Measurements from ENCODE around the gene CTRB1.
"Not testable (repeated sequence)": the region's sequence is repeated elsewhere in the genome, so short reads cannot be mapped to it uniquely, and the experiment has no call there.

CTRB1 gene

GRCh38 chr16:75217389-75217851 lies 1.4 kb upstream of the CTRB1 start:
- Histone ChIP-seq H3K4me3 (ENCODE audit: low read depth in 1 of 2, low read length in 2 of 2) (no peak overlapping the region), H3K9me3 (ENCODE audit: control insufficient read depth in 1 of 2, low read length in 2 of 2) (no peaks in the 10 kb centered on the region), H3K4me1 (ENCODE audit: control insufficient read depth in 1 of 2, insufficient read depth in 2 of 2, low read length in 2 of 2) (no peaks in the 10 kb centered on the region), H3K27ac (ENCODE audit: low read length) (no peak overlapping the region), H3K27me3 (ENCODE audit: low read depth, low read length) (no peaks in the 10 kb centered on the region), H3K36me3 (ENCODE audit: control insufficient read depth in 1 of 2, insufficient read depth in 2 of 2, low read length in 2 of 2) (no peaks in the 10 kb centered on the region)

- no peak overlapping the region for H3K4me3 ChIP-seq (ENCODE audit: low read depth in 1 of 2, low read length in 2 of 2)
- no peaks in the 10 kb centered on the region for H3K4me1 ChIP-seq (ENCODE audit: control insufficient read depth in 1 of 2, insufficient read depth in 2 of 2, low read length in 2 of 2)
- no peaks in the 10 kb centered on the region for H3K36me3 ChIP-seq (ENCODE audit: control insufficient read depth in 1 of 2, insufficient read depth in 2 of 2, low read length in 2 of 2)
- no peaks in the 10 kb centered on the region for H3K9me3 ChIP-seq (ENCODE audit: control insufficient read depth in 1 of 2, low read length in 2 of 2)
- H3K27me3 ChIP-seq (ENCODE audit: low read depth, low read length), result no peaks in the 10 kb centered on the region
- no peak overlapping the region for H3K27ac ChIP-seq (ENCODE audit: low read length)
These were observed 300 bp downstream of the CTRB1 start for GRCh38 chr16:75219088-75219487.

- no peak overlapping the region for H3K4me3 ChIP-seq (ENCODE audit: low read depth in 1 of 2, low read length in 2 of 2)
These were observed 1.1 kb downstream of the CTRB1 start for GRCh38 chr16:75219838-75220237.

GRCh38 chr16:75222271-75222783 lies 3.5 kb downstream of the CTRB1 start:
- H3K27me3 ChIP-seq (ENCODE audit: low read depth, low read length), result no peaks in the 10 kb centered on the region
- H3K36me3 ChIP-seq (ENCODE audit: control insufficient read depth in 1 of 2, insufficient read depth in 2 of 2, low read length in 2 of 2), result no peaks in the 10 kb centered on the region
- H3K4me3 ChIP-seq (ENCODE audit: low read depth in 1 of 2, low read length in 2 of 2), result no peak overlapping the region
- H3K27ac ChIP-seq (ENCODE audit: low read length), result no peak overlapping the region
- no peaks in the 10 kb centered on the region for H3K4me1 ChIP-seq (ENCODE audit: control insufficient read depth in 1 of 2, insufficient read depth in 2 of 2, low read length in 2 of 2)
- H3K9me3 ChIP-seq (ENCODE audit: control insufficient read depth in 1 of 2, low read length in 2 of 2), result no peaks in the 10 kb centered on the region

More at GRCh38 chr16:75219838-75220237, 1.1 kb downstream of the CTRB1 start:
- no peaks in the 10 kb centered on the region for H3K9me3 ChIP-seq (ENCODE audit: control insufficient read depth in 1 of 2, low read length in 2 of 2)
- H3K4me1 ChIP-seq (ENCODE audit: control insufficient read depth in 1 of 2, insufficient read depth in 2 of 2, low read length in 2 of 2), result no peaks in the 10 kb centered on the region
- no peaks in the 10 kb centered on the region for H3K36me3 ChIP-seq (ENCODE audit: control insufficient read depth in 1 of 2, insufficient read depth in 2 of 2, low read length in 2 of 2)
- no peak overlapping the region for H3K27ac ChIP-seq (ENCODE audit: low read length)
- no peaks in the 10 kb centered on the region for H3K27me3 ChIP-seq (ENCODE audit: low read depth, low read length)

- not testable (repeated sequence) for H3K9me3 ChIP-seq (ENCODE audit: control insufficient read depth in 1 of 2, low read length in 2 of 2); H3K4me1 ChIP-seq (ENCODE audit: control insufficient read depth in 1 of 2, insufficient read depth in 2 of 2, low read length in 2 of 2); H3K36me3 ChIP-seq (ENCODE audit: control insufficient read depth in 1 of 2, insufficient read depth in 2 of 2, low read length in 2 of 2); H3K4me3 ChIP-seq (ENCODE audit: low read depth in 1 of 2, low read length in 2 of 2); H3K27me3 ChIP-seq (ENCODE audit: low read depth, low read length); H3K27ac ChIP-seq (ENCODE audit: low read length)
These were observed 4.3 kb downstream of the CTRB1 start for GRCh38 chr16:75223129-75223528.

GRCh38 chr16:75224306-75225082 lies 5.7 kb downstream of the CTRB1 start:
- no peaks in the 10 kb centered on the region for H3K4me1 ChIP-seq (ENCODE audit: control insufficient read depth in 1 of 2, insufficient read depth in 2 of 2, low read length in 2 of 2)
- H3K27me3 ChIP-seq (ENCODE audit: low read depth, low read length), result no peaks in the 10 kb centered on the region
- no peak overlapping the region for H3K4me3 ChIP-seq (ENCODE audit: low read depth in 1 of 2, low read length in 2 of 2)
- H3K27ac ChIP-seq (ENCODE audit: low read length), result no peak overlapping the region
- H3K9me3 ChIP-seq (ENCODE audit: control insufficient read depth in 1 of 2, low read length in 2 of 2), result no peaks in the 10 kb centered on the region
- H3K36me3 ChIP-seq (ENCODE audit: control insufficient read depth in 1 of 2, insufficient read depth in 2 of 2, low read length in 2 of 2), result peaks cover 0 to 21% of the 10 kb centered on the region in 2 donors

- Histone ChIP-seq H3K9me3 (ENCODE audit: control insufficient read depth in 1 of 2, low read length in 2 of 2) (no peaks in the 10 kb centered on the region), H3K4me1 (ENCODE audit: control insufficient read depth in 1 of 2, insufficient read depth in 2 of 2, low read length in 2 of 2) (no peaks in the 10 kb centered on the region), H3K27me3 (ENCODE audit: low read depth, low read length) (no peaks in the 10 kb centered on the region), H3K4me3 (ENCODE audit: low read depth in 1 of 2, low read length in 2 of 2) (no peak overlapping the region), H3K36me3 (ENCODE audit: control insufficient read depth in 1 of 2, insufficient read depth in 2 of 2, low read length in 2 of 2) (peaks cover 0 to 27% of the 10 kb centered on the region in 2 donors), H3K27ac (ENCODE audit: low read length) (no peak overlapping the region)
These were observed 6.3 kb downstream of the CTRB1 start for GRCh38 chr16:75225092-75225491.

GRCh38 chr16:75225678-75226515 lies 7.1 kb downstream of the CTRB1 start:
- H3K36me3 ChIP-seq (ENCODE audit: control insufficient read depth in 1 of 2, insufficient read depth in 2 of 2, low read length in 2 of 2), result peaks cover 0 to 27% of the 10 kb centered on the region in 2 donors
- H3K4me1 ChIP-seq (ENCODE audit: control insufficient read depth in 1 of 2, insufficient read depth in 2 of 2, low read length in 2 of 2), result no peaks in the 10 kb centered on the region
- H3K27me3 ChIP-seq (ENCODE audit: low read depth, low read length), result no peaks in the 10 kb centered on the region
- no peak overlapping the region for H3K4me3 ChIP-seq (ENCODE audit: low read depth in 1 of 2, low read length in 2 of 2)
- no peak overlapping the region for H3K27ac ChIP-seq (ENCODE audit: low read length)
- no peaks in the 10 kb centered on the region for H3K9me3 ChIP-seq (ENCODE audit: control insufficient read depth in 1 of 2, low read length in 2 of 2)

GRCh38 chr16:75226550-75227360 lies 8.0 kb downstream of the CTRB1 start:
- no peaks in the 10 kb centered on the region for H3K4me1 ChIP-seq (ENCODE audit: control insufficient read depth in 1 of 2, insufficient read depth in 2 of 2, low read length in 2 of 2)
- no peak overlapping the region for H3K27ac ChIP-seq (ENCODE audit: low read length)
- H3K4me3 ChIP-seq (ENCODE audit: low read depth in 1 of 2, low read length in 2 of 2), result no peak overlapping the region
- no peaks in the 10 kb centered on the region for H3K9me3 ChIP-seq (ENCODE audit: control insufficient read depth in 1 of 2, low read length in 2 of 2)
- peaks cover 0 to 27% of the 10 kb centered on the region in 2 donors for H3K36me3 ChIP-seq (ENCODE audit: control insufficient read depth in 1 of 2, insufficient read depth in 2 of 2, low read length in 2 of 2)
- no peaks in the 10 kb centered on the region for H3K27me3 ChIP-seq (ENCODE audit: low read depth, low read length)

- no peaks in the 10 kb centered on the region for H3K9me3 ChIP-seq (ENCODE audit: control insufficient read depth in 1 of 2, low read length in 2 of 2)
- peaks cover 3 to 31% of the 10 kb centered on the region in 2 donors for H3K36me3 ChIP-seq (ENCODE audit: control insufficient read depth in 1 of 2, insufficient read depth in 2 of 2, low read length in 2 of 2)
- no peaks in the 10 kb centered on the region for H3K27me3 ChIP-seq (ENCODE audit: low read depth, low read length)
- H3K4me3 ChIP-seq (ENCODE audit: low read depth in 1 of 2, low read length in 2 of 2), result no peak overlapping the region
- H3K27ac ChIP-seq (ENCODE audit: low read length), result no peak overlapping the region
- no peaks in the 10 kb centered on the region for H3K4me1 ChIP-seq (ENCODE audit: control insufficient read depth in 1 of 2, insufficient read depth in 2 of 2, low read length in 2 of 2)
These were observed 8.8 kb downstream of the CTRB1 start for GRCh38 chr16:75227361-75228142.

Data from muscle layer of duodenum (tissue), 2 donors.